Raji (cell line): ENCODE data around the gene PTPMT1.

Source experiments
- POLR2A ChIP-seq: IDR thresholded peaks from 2 replicates; pipeline ENCODE4 v1.6.1; 2011; ENCODE audit warnings: low read depth, low read length, control low read depth; ENCODE audit not compliant: insufficient read depth

Gene PTPMT1

DNA sequence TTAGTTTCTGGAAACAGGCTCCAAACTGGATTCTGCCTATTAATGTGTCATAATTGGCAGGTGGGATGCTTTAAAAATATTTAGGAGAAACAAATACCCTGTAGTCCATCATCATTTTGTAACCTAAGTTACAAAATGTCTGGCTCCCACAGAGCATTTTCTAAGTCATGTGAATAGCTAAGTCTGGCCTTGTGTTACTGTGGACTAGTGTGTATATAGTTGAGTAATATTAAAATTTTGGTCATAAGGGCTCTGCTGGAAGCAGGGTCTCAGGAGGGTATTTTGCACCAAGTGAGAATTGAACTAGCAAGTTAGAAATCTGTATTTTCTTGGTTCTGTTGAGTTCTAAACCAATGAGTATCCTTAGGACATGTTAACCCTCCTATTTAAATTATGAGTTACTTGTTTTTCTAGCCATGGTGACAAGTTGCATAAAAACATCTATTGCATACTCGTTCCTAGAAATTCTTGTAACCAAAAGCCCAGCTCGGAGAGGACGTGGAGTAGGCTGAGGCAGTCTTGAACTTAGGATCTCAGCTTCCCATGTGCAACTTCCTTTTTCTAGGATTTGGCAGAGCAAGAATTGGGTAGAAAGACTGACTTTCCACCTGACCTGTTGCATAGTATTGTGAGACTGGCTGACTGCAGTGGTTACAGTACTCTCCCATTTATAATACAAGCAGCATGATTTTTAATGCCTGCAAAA is 5.4 kb downstream of the PTPMT1 start:
- TF ChIP-seq POLR2A = no peak

DNA sequence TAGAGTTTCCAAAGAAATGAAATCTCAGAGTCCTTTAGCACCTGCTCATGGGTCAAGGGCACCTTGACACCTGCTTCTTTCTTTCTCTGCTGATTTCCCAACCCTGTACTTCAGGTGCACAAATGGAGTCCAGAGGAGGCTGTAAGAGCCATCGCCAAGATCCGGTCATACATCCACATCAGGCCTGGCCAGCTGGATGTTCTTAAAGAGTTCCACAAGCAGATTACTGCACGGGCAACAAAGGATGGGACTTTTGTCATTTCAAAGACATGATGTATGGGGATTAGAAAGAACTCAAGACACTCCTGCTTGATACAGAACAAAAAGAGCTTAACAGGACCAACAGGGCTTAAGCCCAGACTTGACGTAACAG is 5.9 kb downstream of the PTPMT1 start:
- TF ChIP-seq POLR2A = no peak

DNA sequence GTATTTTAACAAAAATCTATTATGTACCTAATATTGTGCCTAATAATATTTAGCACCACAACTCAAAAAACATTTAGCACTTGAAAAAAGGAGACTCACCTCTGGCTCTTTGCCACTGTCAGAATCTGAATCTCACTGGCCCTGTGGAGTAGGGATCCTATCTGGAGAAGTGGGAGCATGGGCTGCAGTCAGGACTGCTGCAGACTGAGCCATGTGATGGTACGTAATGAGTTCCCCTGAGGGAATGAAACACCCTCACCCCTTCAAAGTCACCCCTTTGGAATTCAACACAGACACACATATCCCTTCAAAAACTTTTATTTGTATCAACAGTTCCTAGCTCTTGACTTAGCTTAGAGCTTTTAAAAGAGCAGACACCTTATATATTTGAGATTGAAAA is 6.5 kb downstream of the PTPMT1 start:
- TF ChIP-seq POLR2A = no peak

DNA sequence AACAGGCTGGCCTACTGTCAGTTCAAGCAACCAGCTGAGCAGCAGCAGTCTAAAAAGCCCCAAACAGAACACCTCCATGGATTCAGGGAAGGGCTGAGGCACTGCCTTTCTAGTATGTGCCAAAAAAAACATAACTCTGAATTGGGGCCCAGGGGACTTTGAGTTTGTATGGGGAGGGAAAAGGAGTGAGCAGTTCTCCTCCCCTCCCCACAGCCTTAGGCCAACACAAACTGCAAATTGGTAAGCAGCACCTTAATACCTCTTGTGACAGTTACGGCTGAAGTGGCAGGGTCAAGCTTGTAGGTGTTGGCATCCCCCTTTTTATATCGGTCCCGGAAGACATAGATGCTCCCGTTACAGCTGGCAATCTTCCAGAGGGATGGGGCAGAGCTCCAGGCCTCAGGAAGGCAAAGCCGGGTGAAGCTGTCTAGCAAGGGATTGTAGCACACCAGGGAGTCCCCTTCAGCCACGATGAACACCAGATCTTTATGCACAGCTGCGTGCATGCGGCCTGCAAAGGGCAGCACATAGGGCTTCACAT is 7.4 kb downstream of the PTPMT1 start:
- TF ChIP-seq POLR2A = no peak

DNA sequence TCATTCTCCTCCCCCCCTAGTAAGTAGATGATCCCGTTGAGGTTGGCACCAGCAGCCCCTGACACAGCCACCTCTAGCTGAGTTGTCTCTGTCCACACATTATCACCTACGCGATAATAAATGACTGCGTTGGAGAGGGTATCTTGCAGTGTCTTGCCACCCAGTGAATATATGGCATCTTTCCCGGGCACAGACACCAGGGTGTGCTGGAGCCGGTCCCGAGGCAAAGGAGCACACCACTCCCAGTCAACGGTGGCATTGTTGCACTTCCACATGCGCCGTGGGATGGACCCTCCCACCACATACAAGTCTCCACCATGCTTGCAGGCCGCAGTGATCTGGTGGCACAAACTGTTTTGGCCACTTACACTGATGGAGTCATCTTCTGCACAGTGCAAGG is 7.9 kb downstream of the PTPMT1 start:
- TF ChIP-seq POLR2A = no peak

DNA sequence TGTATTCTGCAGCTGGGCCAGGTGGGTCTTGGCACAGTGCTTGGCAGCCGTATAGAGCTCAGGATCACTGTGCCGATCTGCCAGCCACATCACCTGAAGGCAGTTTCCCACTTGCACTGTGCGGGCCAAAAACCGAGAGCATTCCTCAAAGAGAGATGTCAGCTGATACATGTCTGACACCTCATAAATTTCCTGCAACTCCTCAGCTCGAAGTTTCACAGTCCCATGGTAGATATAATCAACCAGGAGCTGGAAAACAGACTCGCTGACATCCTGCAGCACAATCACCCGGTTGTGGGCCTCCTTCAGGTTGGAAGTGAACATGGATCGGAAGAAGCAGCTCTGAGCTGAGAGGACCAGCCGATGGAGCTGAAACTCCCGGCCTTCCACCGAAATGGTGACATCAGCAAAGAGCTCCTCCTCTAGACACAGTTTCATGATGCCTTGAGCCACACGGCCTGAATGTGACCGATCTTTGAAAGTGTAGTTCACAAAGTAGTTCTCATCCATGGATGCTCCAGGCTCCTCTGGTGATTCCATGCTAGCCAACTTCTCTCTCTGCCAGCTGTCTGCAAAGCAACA is 12.2 kb downstream of the PTPMT1 start:
- no peak for TF ChIP-seq POLR2A

DNA sequence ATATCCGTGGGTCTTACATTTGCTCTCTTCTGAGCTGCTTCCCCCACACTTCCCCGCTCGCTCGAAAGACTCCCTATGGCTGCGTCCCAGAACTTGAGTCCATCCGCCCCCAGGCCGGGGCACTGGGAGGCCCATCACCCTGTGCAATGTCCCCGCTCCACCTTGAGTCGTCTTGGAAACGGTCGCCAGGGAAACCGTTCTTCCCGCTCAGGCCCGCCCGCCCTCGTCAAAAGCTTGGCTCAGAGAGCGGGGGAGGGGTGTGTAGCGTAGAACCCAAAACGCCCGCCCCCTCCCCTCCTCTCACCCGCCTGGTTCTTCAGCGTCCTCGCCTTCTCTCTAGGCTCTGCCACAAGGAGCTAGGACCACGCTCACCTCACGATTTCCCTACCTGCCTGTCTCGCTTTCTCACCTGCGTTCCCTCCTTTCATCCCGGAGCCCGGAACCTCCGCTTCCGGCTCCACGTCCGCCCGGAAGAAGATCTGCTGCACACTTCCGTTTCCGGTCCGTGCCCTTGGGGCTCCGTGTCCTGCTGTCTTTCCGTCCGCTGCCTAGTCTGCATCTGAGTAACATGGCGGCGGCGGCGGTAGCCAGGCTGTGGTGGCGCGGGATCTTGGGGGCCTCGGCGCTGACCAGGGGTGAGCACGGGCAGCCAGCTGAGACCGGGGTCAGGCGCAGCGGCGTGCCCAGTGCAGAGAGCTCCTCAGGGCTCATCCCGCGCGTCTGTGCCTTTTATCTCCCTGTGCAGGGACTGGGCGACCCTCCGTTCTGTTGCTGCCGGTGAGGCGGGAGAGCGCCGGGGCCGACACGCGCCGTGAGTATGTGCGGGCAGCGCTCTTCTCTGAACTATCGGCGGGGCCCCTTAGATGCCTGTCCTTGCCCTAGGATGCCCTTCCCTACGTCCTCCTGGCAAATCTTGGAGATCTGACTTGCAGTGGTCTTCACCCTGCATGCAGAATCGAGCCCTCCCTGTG is 13.4 kb downstream of the PTPMT1 start, which contains the start of the genes KBTBD4 and NDUFS3:
KBTBD4 (minus strand) TSS at position 447 of the 971 bp plus-strand sequence; CDS start at position 428, 19 bp downstream.
NDUFS3 (plus strand) TSS at position 551 of the 971 bp plus-strand sequence; CDS start at position 569, 18 bp downstream.
- TF ChIP-seq POLR2A = peak; percentile 91

DNA sequence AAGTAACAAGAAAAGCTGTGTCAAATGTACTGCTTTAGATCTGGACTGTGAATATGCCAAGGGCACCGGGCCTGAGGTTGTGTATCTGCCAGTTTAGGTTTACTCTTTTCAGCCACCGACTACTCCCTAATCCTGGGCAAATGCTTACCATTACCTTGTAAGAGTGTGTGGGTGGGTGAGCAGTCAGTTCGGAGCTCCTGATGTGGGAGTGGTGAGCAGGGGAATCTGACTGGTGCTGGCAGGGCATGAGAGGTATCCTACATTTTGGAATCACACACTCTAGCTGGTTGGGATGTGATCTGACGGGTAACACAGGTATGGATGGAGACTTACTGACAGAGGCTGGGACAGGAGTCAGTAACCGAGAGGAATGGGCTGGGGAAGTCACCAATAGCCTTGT is 18.4 kb downstream of the PTPMT1 start:
- no peak for TF ChIP-seq POLR2A

DNA sequence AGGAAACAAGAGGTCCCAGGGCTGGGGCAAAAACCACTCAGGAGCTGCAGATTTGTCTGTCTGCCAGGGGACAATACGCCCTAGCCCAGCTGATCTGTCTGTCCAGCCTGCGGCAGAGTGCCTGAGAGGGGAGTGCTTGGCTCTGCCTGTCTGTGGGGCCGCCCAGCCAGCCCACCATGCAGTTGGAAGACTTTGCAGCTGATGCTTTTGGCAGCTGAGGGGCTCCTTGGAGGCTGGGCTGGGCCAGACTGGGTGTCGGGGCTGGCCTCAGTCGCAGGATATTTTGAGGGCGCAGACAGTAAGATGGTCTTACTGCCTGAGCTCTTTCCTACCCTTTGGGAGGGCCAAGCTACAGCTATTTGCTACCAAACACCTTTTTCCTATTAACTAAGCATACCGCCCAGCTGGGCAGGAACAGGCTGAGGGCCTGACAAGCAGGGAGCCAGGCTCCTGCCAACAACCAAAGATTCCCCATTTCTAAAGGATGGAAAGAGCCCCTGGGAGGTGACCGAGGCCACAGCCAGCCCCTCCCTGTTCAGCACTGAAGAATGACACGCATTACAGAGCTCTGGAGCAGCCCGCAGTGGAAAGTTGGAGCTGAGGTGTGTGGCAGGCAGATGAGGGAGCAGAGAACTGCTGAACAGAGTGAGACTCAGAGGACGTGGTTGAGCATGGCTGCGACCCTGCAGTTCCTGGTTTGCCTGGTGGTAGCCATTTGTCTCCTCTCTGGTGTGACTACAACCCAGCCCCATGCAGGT is 20.9 kb downstream of the PTPMT1 start, which contains the start of gene FAM180B:
FAM180B (plus strand) TSS at position 581 of the 758 bp plus-strand sequence; CDS start at position 672, 91 bp downstream.
- no peak for TF ChIP-seq POLR2A

DNA sequence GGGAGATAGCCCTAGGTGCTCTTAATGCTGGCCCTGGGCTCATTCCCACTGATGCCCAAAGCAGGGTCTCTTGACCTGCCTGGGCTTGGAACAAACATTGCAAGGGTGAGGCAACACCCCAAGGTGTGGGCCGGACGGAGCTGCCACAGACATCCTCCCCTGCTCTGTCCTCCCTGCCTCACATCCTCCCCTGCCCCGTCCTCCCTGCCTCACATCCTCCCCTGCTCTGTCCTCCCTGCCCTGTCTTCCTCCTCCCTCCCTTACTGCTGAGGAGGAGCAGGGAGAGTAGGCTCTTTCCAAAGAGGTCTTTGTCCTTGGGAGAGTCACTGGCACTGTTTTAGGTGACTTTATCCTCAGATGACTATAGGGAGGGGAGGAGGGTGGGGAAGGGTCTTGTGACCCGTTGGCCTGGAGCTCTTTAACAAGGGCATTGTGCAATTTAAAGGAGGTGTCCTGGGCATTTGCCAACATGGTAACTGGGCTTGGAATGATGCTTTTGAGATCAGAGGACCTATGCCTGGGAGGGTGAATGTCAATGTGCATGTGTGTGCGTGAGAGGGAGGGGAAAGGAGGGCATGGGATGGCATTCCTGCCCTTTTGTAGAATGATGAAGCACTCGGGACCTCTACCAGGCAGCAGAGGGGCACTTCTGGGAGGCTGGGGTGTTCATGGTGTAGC is 21.8 kb downstream of the PTPMT1 start:
- no peak for TF ChIP-seq POLR2A

DNA sequence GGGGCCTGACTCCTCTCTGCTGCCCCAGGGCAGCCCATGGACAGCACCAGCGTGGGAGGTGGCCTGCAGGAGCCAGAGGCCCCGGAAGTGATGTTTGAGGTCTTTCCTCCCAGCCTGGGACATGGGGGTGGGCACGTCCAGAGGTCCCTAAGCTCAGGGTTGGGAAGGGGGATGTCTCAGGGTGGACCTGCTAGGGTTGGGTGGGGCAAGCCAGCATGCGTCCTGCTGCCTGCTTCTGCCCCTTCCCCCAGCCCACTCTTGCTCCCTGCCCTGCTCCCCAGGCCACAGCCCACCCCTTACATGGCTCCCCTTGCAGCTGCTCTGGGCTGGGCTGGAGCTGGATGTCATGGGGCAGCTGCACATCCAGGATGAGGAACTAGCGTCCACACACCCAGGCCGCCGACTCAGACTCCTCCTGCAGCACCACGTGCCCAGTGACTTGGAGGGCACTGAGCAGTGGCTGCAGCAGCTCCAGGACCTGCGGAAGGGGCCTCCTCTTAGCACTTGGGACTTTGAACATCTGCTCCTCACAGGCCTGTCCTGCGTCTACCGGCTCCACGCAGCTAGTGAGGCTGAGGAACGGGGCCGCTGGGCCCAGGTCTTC is 22.4 kb downstream of the PTPMT1 start:
- no peak for TF ChIP-seq POLR2A

DNA sequence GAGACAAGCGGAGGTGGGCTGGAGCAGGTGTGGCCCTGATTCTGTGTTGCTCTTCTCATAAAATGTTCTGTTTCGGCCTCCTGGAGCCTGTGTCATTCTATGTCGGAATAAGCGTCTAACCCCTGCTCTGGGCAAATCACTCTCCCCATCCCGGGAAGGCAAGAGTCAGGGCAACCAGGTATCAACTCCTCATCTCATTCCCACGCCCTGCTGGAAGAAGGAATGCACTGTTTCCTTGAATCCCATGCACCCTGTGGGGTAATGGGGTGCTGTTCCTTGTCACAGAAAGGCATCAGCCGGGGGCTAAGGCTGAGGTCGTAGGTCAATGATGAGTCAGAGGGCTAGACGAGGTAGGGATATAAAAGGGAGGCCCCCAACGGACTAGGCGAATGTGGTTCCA is 23.7 kb downstream of the PTPMT1 start:
- no peak for TF ChIP-seq POLR2A

DNA sequence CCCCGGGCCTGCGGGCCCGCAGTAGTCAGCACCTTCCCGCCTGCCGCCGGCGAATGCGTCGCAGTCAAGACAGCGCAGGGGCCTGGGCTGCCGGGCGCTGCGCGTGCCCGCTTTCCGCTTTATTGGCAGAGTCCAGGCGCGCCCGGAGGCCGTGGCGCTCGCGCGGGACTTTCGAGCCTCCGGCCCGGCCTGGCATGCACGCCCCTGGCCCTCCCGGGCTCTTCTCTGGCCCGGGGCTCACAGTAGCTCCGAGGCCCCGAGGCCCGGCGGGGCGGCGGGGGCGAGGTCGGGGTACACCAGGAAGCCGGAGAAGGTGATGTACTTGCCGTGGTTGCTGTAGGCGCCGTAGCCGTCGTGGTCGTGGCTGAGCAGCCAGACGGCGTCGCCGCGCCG is 24.2 kb downstream of the PTPMT1 start:
- no peak for TF ChIP-seq POLR2A
